A673 (cell line): ENCODE data around the gene UBE2G1. TPM values are rescaled to one million over a fixed set of nuclear protein-coding genes. Genes with fewer than 3 reads are reported as not detected.

ENCODE experiments used
- BruUV-seq: library from RNA; stranded (reverse); fragments of 400-500 nt; replicated peaks from 2 replicates; lab custom pipeline; 2021; lab: Mats Ljungman, UMichigan
- CTCF ChIA-PET: fragments of 300-600 bp; sonication (Branson Sonifier 250); formaldehyde crosslinking; loops from one replicate; lab custom pipeline; 2022; ENCODE audit warnings: antibody characterized with exemption; lab: Charles Lee
- POLR2A ChIA-PET: fragments of 300-600 bp; sonication (Branson Sonifier 250); formaldehyde crosslinking; loops from one replicate; lab custom pipeline; 2022; ENCODE audit warnings: antibody characterized with exemption; ENCODE audit not compliant: low non-redundant PET; lab: Charles Lee
- DNase-seq: peaks from one replicate; pipeline ENCODE4 v3.0.0-alpha.2; 2015; ENCODE audit warnings: low spot score
- H3K27ac ChIP-seq: fragments of 200-600 bp; sonication (generic); 2 replicates; pipeline ENCODE4 v1.5.1; 2016; ENCODE audit warnings: mixed run types, low read depth, mild to moderate bottlenecking, mixed read lengths, antibody characterized with exemption, low read length; ENCODE audit not compliant: poor library complexity, severe bottlenecking
- H3K27me3 ChIP-seq: fragments of 200-600 bp; sonication (generic); replicated peaks from 2 replicates; pipeline ENCODE4 v1.6.1; 2017; ENCODE audit warnings: mixed run types, low read depth, mild to moderate bottlenecking, mixed read lengths, antibody characterized with exemption, low read length; ENCODE audit not compliant: insufficient read depth, poor library complexity
- H3K36me3 ChIP-seq: fragments of 200-600 bp; sonication (generic); 2 replicates; pipeline ENCODE4 v1.6.1; 2016; ENCODE audit warnings: mixed run types, mild to moderate bottlenecking, mixed read lengths, antibody characterized with exemption, low read length; ENCODE audit not compliant: insufficient read depth, poor library complexity, severe bottlenecking
- H3K4me1 ChIP-seq: fragments of 200-600 bp; sonication (generic); 2 replicates; pipeline ENCODE4 v1.6.1; 2017; ENCODE audit warnings: mixed run types, mild to moderate bottlenecking, mixed read lengths, antibody characterized with exemption, low read length; ENCODE audit not compliant: insufficient read depth, poor library complexity, severe bottlenecking
- H3K4me3 ChIP-seq: fragments of 200-600 bp; sonication (generic); 2 replicates; pipeline ENCODE4 v1.5.1; 2016; ENCODE audit warnings: low read depth, mixed run types, mild to moderate bottlenecking, mixed read lengths, low read length; ENCODE audit not compliant: poor library complexity, severe bottlenecking
- H3K9me3 ChIP-seq: fragments of 200-600 bp; sonication (generic); 2 replicates; pipeline ENCODE4 v1.6.1; 2016; ENCODE audit warnings: mixed run types, low read depth, mild to moderate bottlenecking, mixed read lengths, antibody characterized with exemption, low read length; ENCODE audit not compliant: poor library complexity, severe bottlenecking
- CTCF ChIP-seq: fragments of 300-800, 200-600 bp; sonication (generic); conservative IDR thresholded peaks from 2 replicates; pipeline ENCODE4 v1.5.1; 2017; ENCODE audit warnings: low read depth, mild to moderate bottlenecking, antibody characterized with exemption, low read length, moderate library complexity, mixed read lengths
- EZH2 ChIP-seq: fragments of 200-600 bp; sonication (generic); IDR thresholded peaks from 2 replicates; pipeline ENCODE4 v1.6.1; 2017; ENCODE audit warnings: borderline replicate concordance, low read depth, mild to moderate bottlenecking, mixed read lengths, antibody characterized with exemption, low read length; ENCODE audit not compliant: poor library complexity, severe bottlenecking
- intact Hi-C: fragments of 100-400 bp; cut with micrococcal nuclease; formaldehyde crosslinking; loops from one replicate; pipeline ENCODE4 v1.10.0; 2022; ENCODE audit not compliant: unreplicated experiment
- total RNA-seq: library from RNA; stranded (reverse); gene quantifications from 2 replicates; pipeline ENCODE4 v1.2.3, GENCODE V29; 2021

Gene UBE2G1
- total RNA-seq, 1 experiment from 2014 or later: 107 TPM

- Histone ChIP-seq H3K4me1 (peaks cover 35% of the 10 kb centered on the region), H3K27me3 (no peaks in the 10 kb centered on the region), H3K9me3 (no peaks in the 10 kb centered on the region), H3K27ac (no peak overlapping the region), H3K4me3 (no peak overlapping the region), H3K36me3 (no peaks in the 10 kb centered on the region)
- DNase-seq: no peak
- ChIA-PET CTCF (no interaction called here), POLR2A (no interaction called here)
- BruUV-seq: no TSS peak
- TF ChIP-seq EZH2 (no peak), CTCF (no peak)
- intact Hi-C loops: no loop called here
These were observed 34.9 kb downstream of the UBE2G1 start for GRCh38 chr17:4331614-4332013.

- CTCF ChIA-PET: interaction anchor here (0.5 to 0.7 kb wide), 2 partner anchors 16 to 89 kb away, joined by 3 read pairs; no protein-coding TSS in a partner anchor
- peaks cover 35% of the 10 kb centered on the region for H3K4me1 ChIP-seq
These were observed 36.6 kb downstream of the UBE2G1 start for GRCh38 chr17:4329838-4330237.

GRCh38 chr17:4327606-4328005 is 38.9 kb downstream of the UBE2G1 start:
- Histone ChIP-seq H3K4me3 (no peak overlapping the region), H3K27me3 (no peaks in the 10 kb centered on the region), H3K9me3 (peaks cover 14% of the 10 kb centered on the region), H3K27ac (no peak overlapping the region), H3K36me3 (no peaks in the 10 kb centered on the region), H3K4me1 (peaks cover 30% of the 10 kb centered on the region)
- no peak for DNase-seq
- POLR2A ChIA-PET: no interaction called here
- intact Hi-C loops: no loop called here
- no TSS peak for BruUV-seq
- CTCF ChIA-PET: no interaction called here
- no peak for TF ChIP-seq CTCF
- TF ChIP-seq EZH2: no peak

More at GRCh38 chr17:4329838-4330237, 36.6 kb downstream of the UBE2G1 start:
- POLR2A ChIA-PET: no interaction called here
- no peaks in the 10 kb centered on the region for H3K36me3 ChIP-seq
- TF ChIP-seq EZH2: no peak
- no peak for TF ChIP-seq CTCF
- no peaks in the 10 kb centered on the region for H3K27me3 ChIP-seq
- H3K4me3 ChIP-seq: peak overlapping the region; percentile 8
- peak; percentile 92 for DNase-seq
- H3K27ac ChIP-seq: peak overlapping the region; percentile 73
- intact Hi-C loops: no loop called here
- BruUV-seq: no TSS peak
- H3K9me3 ChIP-seq: peaks cover 14% of the 10 kb centered on the region
